ENCODE data around the gene ROR1. TPM values are rescaled to one million over a fixed set of nuclear protein-coding genes. Genes with fewer than 3 reads are reported as not detected.

Gene ROR1
- total and polyA plus RNA-seq, 2 donors (not counting 1 experiment from before 2014, with no cell fraction given), result 14.5 to 16.5 TPM

DNA sequence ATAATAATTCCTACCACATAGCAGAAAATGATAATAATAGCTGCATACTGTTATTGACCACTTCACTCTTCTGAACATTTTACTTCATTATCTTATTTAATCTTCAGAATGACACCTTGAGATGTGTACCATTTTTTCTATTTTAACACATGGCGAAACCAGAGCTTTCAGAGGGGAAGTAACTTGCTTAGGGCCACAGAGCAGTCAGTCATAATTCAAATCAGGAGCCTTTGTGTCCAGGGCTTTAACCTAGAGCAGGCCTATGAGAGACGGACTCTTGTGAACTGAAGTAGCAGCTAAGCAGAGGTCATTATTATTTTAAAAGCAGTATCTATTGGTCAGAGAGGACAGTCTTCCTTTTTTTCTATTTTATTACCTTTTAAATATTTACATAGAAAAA is 114.0 kb downstream of the ROR1 start:
- DNase-seq (ENCODE audit: low read depth in 2 of 2), result no peak
- Histone ChIP-seq H3K4me2 (ENCODE audit: extremely low read depth, insufficient read depth, low read length) (no peak overlapping the region), H3K36me3 (ENCODE audit: control insufficient read depth, insufficient read depth, low read length) (no peaks in the 10 kb centered on the region), H2AFZ (ENCODE audit: low read length) (no peak overlapping the region), H3K27ac (ENCODE audit: insufficient read depth, low read length) (no peak overlapping the region), H4K20me1 (ENCODE audit: control insufficient read depth, extremely low read depth, insufficient read depth, low read length) (no peaks in the 10 kb centered on the region), H3K9ac (ENCODE audit: insufficient read depth, low read length) (no peak overlapping the region), H3K4me1 (ENCODE audit: control insufficient read depth, extremely low read depth, insufficient read depth, low read length) (peaks cover 3% of the 10 kb centered on the region), H3K4me3 (replicated peaks in 1 of 4; ENCODE audit: control extremely low read depth in 1 of 4, insufficient read depth in 1 of 4, low read depth in 3 of 4, low read length in 4 of 4) (no peak overlapping the region), H3K9me3 (ENCODE audit: control insufficient read depth, insufficient read depth, low read depth, low read length) (no peaks in the 10 kb centered on the region), H3K27me3 (ENCODE audit: control insufficient read depth, insufficient read depth, low read length) (no peaks in the 10 kb centered on the region), H3K79me2 (ENCODE audit: control insufficient read depth, insufficient read depth, low read length) (no peaks in the 10 kb centered on the region)
- TF ChIP-seq, protein P1, sequence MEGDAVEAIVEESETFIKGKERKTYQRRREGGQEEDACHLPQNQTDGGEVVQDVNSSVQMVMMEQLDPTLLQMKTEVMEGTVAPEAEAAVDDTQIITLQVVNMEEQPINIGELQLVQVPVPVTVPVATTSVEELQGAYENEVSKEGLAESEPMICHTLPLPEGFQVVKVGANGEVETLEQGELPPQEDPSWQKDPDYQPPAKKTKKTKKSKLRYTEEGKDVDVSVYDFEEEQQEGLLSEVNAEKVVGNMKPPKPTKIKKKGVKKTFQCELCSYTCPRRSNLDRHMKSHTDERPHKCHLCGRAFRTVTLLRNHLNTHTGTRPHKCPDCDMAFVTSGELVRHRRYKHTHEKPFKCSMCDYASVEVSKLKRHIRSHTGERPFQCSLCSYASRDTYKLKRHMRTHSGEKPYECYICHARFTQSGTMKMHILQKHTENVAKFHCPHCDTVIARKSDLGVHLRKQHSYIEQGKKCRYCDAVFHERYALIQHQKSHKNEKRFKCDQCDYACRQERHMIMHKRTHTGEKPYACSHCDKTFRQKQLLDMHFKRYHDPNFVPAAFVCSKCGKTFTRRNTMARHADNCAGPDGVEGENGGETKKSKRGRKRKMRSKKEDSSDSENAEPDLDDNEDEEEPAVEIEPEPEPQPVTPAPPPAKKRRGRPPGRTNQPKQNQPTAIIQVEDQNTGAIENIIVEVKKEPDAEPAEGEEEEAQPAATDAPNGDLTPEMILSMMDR (conservative IDR thresholded peaks at IDR 0.05 in 1 of 2, IDR thresholded peaks at IDR 0.05 in 1 of 2; ENCODE audit: low read depth in 1 of 2, low read length in 2 of 2), result no peak
- TF ChIP-seq EZH2 (IDR thresholded peaks at IDR 0.05; ENCODE audit: low read length, missing control alignments), result no peak

DNA sequence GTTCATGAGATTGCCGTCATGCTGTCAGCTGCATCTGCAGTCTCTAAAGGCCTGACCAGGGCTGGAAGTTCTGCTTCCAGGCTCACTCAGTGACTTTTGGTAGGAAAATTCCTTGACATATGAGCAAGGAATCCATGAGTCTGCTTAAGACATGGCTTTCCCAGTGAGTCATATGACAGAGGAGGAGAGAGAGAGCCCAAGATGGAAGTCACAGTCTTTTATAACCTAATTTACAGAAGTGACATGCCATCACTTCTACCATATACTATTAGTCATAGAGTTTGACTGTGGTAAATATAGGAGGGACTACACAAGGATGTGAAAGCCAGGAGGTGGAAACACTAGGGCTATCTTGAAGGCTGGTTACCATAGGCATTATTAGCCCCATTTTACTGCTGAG is 115.2 kb downstream of the ROR1 start:
- H3K79me2 ChIP-seq (ENCODE audit: control insufficient read depth, insufficient read depth, low read length), result no peaks in the 10 kb centered on the region
- no peak overlapping the region for H3K9ac ChIP-seq (ENCODE audit: insufficient read depth, low read length)
- TF ChIP-seq, protein P1 (conservative IDR thresholded peaks at IDR 0.05 in 1 of 2, IDR thresholded peaks at IDR 0.05 in 1 of 2; ENCODE audit: low read depth in 1 of 2, low read length in 2 of 2), result no peak
- TF ChIP-seq EZH2 (IDR thresholded peaks at IDR 0.05; ENCODE audit: low read length, missing control alignments), result no peak
- H3K27me3 ChIP-seq (ENCODE audit: control insufficient read depth, insufficient read depth, low read length), result no peaks in the 10 kb centered on the region
- no peak overlapping the region for H2AFZ ChIP-seq (ENCODE audit: low read length)
- H3K27ac ChIP-seq (ENCODE audit: insufficient read depth, low read length), result peak overlapping the region; percentile 4
- no peaks in the 10 kb centered on the region for H3K9me3 ChIP-seq (ENCODE audit: control insufficient read depth, insufficient read depth, low read depth, low read length)
- H3K4me3 ChIP-seq (replicated peaks in 1 of 4; ENCODE audit: control extremely low read depth in 1 of 4, insufficient read depth in 1 of 4, low read depth in 3 of 4, low read length in 4 of 4), result no peak overlapping the region
- H4K20me1 ChIP-seq (ENCODE audit: control insufficient read depth, extremely low read depth, insufficient read depth, low read length), result no peaks in the 10 kb centered on the region
- DNase-seq (ENCODE audit: low read depth in 2 of 2), result peak; percentile 34 to 88
- no peaks in the 10 kb centered on the region for H3K36me3 ChIP-seq (ENCODE audit: control insufficient read depth, insufficient read depth, low read length)
- peaks cover 3% of the 10 kb centered on the region for H3K4me1 ChIP-seq (ENCODE audit: control insufficient read depth, extremely low read depth, insufficient read depth, low read length)
- H3K4me2 ChIP-seq (ENCODE audit: extremely low read depth, insufficient read depth, low read length), result no peak overlapping the region

DNA sequence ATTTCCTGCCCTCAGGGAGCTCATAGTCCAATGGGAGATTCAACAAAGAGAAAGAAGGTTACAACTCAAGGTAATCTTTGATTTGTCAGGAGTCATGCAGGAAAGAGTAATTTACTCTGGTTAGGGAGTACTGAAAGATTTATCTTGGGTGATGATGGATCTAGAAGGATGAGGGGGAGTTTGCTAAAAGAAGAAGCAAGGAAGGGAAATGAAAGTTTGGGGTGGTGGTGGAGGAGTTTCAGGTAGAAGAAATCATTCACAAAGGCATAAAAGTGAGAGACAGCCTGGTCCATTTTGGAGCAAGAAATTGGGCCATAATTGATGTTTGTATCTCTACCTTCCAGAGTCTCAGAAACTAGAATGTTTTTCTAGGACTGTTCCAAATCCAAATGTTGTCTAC is 116.7 kb downstream of the ROR1 start:
- DNase-seq (ENCODE audit: low read depth in 2 of 2), result no peak
- TF ChIP-seq EZH2 (IDR thresholded peaks at IDR 0.05; ENCODE audit: low read length, missing control alignments), result no peak
- TF ChIP-seq, protein P1 (conservative IDR thresholded peaks at IDR 0.05 in 1 of 2, IDR thresholded peaks at IDR 0.05 in 1 of 2; ENCODE audit: low read depth in 1 of 2, low read length in 2 of 2), result no peak
- Histone ChIP-seq H3K4me3 (replicated peaks in 1 of 4; ENCODE audit: control extremely low read depth in 1 of 4, insufficient read depth in 1 of 4, low read depth in 3 of 4, low read length in 4 of 4) (no peak overlapping the region), H3K9ac (ENCODE audit: insufficient read depth, low read length) (no peak overlapping the region), H3K36me3 (ENCODE audit: control insufficient read depth, insufficient read depth, low read length) (no peaks in the 10 kb centered on the region), H3K27ac (ENCODE audit: insufficient read depth, low read length) (no peak overlapping the region), H3K4me2 (ENCODE audit: extremely low read depth, insufficient read depth, low read length) (no peak overlapping the region), H3K27me3 (ENCODE audit: control insufficient read depth, insufficient read depth, low read length) (no peaks in the 10 kb centered on the region), H3K79me2 (ENCODE audit: control insufficient read depth, insufficient read depth, low read length) (no peaks in the 10 kb centered on the region), H4K20me1 (ENCODE audit: control insufficient read depth, extremely low read depth, insufficient read depth, low read length) (no peaks in the 10 kb centered on the region), H3K4me1 (ENCODE audit: control insufficient read depth, extremely low read depth, insufficient read depth, low read length) (peaks cover 3% of the 10 kb centered on the region), H3K9me3 (ENCODE audit: control insufficient read depth, insufficient read depth, low read depth, low read length) (no peaks in the 10 kb centered on the region), H2AFZ (ENCODE audit: low read length) (no peak overlapping the region)
